A549 treated with AZD2906 at 1 μM for 4 hours (cell line): ENCODE measurements around the gene AXIN1. TPM values are rescaled to one million over a fixed set of nuclear protein-coding genes. Genes with fewer than 3 reads are reported as not detected.

Experiments used
- total RNA-seq: library from RNA; stranded (reverse); fragments of 200-300 nt; extraction: Qiagen RNA extraction; gene quantifications from 5 replicates; pipeline ENCODE4 v1.2.3, GENCODE V29; 2022

Gene AXIN1
- total RNA-seq: 28.7 to 33.3 TPM (median 32.1 TPM) in 5 replicates

GRCh38 chr16:352547-353403 lies at the start of gene AXIN1:
Gene AXIN1, minus strand, starts transcription at chr16:352723. Its CDS starts 5,698 bp downstream, at chr16:347025.

GRCh38 chr16:401468-402348 lies 49.2 kb upstream of the AXIN1 start, which contains the start of gene DECR2:
Gene DECR2, plus strand, starts transcription at chr16:401885. Its CDS starts 79 bp downstream, at chr16:401964.

GRCh38 chr16:397135-397661 lies 44.7 kb upstream of the AXIN1 start, which contains the start of gene NME4:
Gene NME4, plus strand, starts transcription at chr16:397199. Its CDS starts 24 bp downstream, at chr16:397223.

GRCh38 chr16:381789-382717 lies 29.5 kb upstream of the AXIN1 start, which contains the start of gene PGAP6:
Gene PGAP6, minus strand, starts transcription at chr16:381978. Its CDS starts 157 bp downstream, at chr16:381821.

GRCh38 chr16:370443-370842 lies 17.9 kb upstream of the AXIN1 start, which contains the start of gene MRPL28:
Gene MRPL28, minus strand, starts transcription at chr16:370538. Its CDS starts 320 bp downstream, at chr16:370218.

GRCh38 chr16:283033-283805 lies 69.3 kb downstream of the AXIN1 start, which contains the start of gene PDIA2:
Gene PDIA2, plus strand, starts transcription at chr16:283164. Its CDS starts 6 bp downstream, at chr16:283170.

GRCh38 chr16:280552-280951 lies 72.0 kb downstream of the AXIN1 start, which contains the start of gene ARHGDIG:
Gene ARHGDIG, plus strand, starts transcription at chr16:280591. Its CDS starts 90 bp downstream, at chr16:280681.

GRCh38 chr16:275786-276232 lies 76.7 kb downstream of the AXIN1 start, which contains the start of gene RGS11:
Gene RGS11, minus strand, starts transcription at chr16:275944. Its CDS starts 33 bp downstream, at chr16:275911.

Other genes with a start within 250 kb of the AXIN1 start
- 20.2 to 30.1 TPM (median 27.5 TPM) in 5 replicates for gene NPRL3, start 214.1 kb downstream of the AXIN1 start, total RNA-seq
- gene HBZ, start 200.1 kb downstream of the AXIN1 start, total RNA-seq: 0.10 TPM in 1 of 5 replicates, not detected in the others
- not detected in 5 replicates for gene HBM, start 186.7 kb downstream of the AXIN1 start, total RNA-seq
- gene HBA2, start 179.8 kb downstream of the AXIN1 start, total RNA-seq: 0.45 to 0.62 TPM in 2 of 5 replicates, not detected in the others
- 1.1 to 2.4 TPM (median 1.8 TPM) in 5 replicates for gene HBA1, start 176.0 kb downstream of the AXIN1 start, total RNA-seq
- gene HBQ1, start 172.3 kb downstream of the AXIN1 start, total RNA-seq: 4.5 to 8.0 TPM (median 7.3 TPM) in 5 replicates
- gene LUC7L, start 123.3 kb downstream of the AXIN1 start, total RNA-seq: 40.3 to 50.6 TPM (median 43.6 TPM) in 5 replicates
- gene FAM234A, start 117.9 kb downstream of the AXIN1 start, total RNA-seq: 43.7 to 49.1 TPM (median 49.0 TPM) in 5 replicates
- 2.9 to 4.9 TPM (median 4.4 TPM) in 5 replicates for gene RGS11, start 76.8 kb downstream of the AXIN1 start, total RNA-seq
- 2.0 to 3.1 TPM (median 2.7 TPM) in 5 replicates for gene ARHGDIG, start 72.1 kb downstream of the AXIN1 start, total RNA-seq
- 0.15 to 0.50 TPM (median 0.31 TPM) in 5 replicates for gene PDIA2, start 69.6 kb downstream of the AXIN1 start, total RNA-seq
- 120 to 138 TPM (median 130 TPM) in 5 replicates for gene MRPL28, start 17.8 kb upstream of the AXIN1 start, total RNA-seq
- gene PGAP6, start 29.3 kb upstream of the AXIN1 start, total RNA-seq: 27.1 to 40.0 TPM (median 35.2 TPM) in 5 replicates
- gene NME4, start 44.5 kb upstream of the AXIN1 start, total RNA-seq: 264 to 457 TPM (median 451 TPM) in 5 replicates
- 21.4 to 30.7 TPM (median 29.9 TPM) in 5 replicates for gene DECR2, start 49.2 kb upstream of the AXIN1 start, total RNA-seq
- gene RAB11FIP3, start 72.9 kb upstream of the AXIN1 start, total RNA-seq: 26.2 to 32.4 TPM (median 28.4 TPM) in 5 replicates
- gene CAPN15, start 175.0 kb upstream of the AXIN1 start, total RNA-seq: 40.4 to 75.7 TPM (median 67.9 TPM) in 5 replicates
- 0.08 to 0.28 TPM (median 0.26 TPM) in 5 replicates for gene PRR35, start 207.7 kb upstream of the AXIN1 start, total RNA-seq
- gene NHLRC4, start 214.3 kb upstream of the AXIN1 start, total RNA-seq: 0.18 to 0.30 TPM (median 0.23 TPM) in 5 replicates
- 28.4 to 42.0 TPM (median 39.2 TPM) in 5 replicates for gene PIGQ, start 217.2 kb upstream of the AXIN1 start, total RNA-seq
- 14.1 to 20.1 TPM (median 19.5 TPM) in 5 replicates for gene RAB40C, start 237.3 kb upstream of the AXIN1 start, total RNA-seq